SK-N-MC (cell line): ENCODE data around the gene ING5.

Experiments
- EZH2 ChIP-seq: fragments of 200-600 bp; sonication (generic); IDR thresholded peaks from one replicate; pipeline ENCODE4 v1.6.1; 2017; ENCODE audit warnings: antibody characterized with exemption
- FOXP2 ChIP-seq: optimal IDR thresholded peaks from 2 replicates; pipeline ENCODE3; 2011; ENCODE audit warnings: mild to moderate bottlenecking, moderate library complexity; ENCODE audit not compliant: insufficient read depth; ENCODE audit errors: extremely low read length, control extremely low read depth
- POLR2AphosphoS5 ChIP-seq: IDR thresholded peaks from 2 replicates; pipeline ENCODE4 v1.6.1; 2012; ENCODE audit warnings: mild to moderate bottlenecking, low read depth, low read length, borderline replicate concordance

DNA sequence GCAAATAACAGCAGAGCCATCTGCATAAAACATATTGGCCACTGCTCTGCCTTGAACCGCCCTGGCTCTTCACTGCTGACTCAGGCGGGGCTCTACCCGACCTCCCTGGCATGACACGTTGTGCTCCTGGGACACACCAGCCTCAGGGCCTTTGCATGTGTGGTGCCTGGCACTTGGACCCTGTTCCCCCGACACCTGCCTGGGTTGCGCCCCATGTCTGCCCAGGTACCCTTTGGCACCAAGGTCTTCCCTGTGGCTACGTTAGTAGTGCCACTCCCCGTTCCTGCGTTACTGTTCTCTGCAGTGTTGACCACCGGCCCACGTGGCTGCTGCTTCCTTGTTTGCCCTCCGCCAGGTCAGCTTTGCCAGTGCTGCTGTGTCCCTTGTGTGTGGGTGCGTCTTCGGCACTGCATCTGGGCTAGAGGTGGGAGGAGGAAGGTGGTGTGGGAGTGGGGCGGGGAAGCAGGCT, 44.0 kb upstream of the ING5 start:
- no peak for TF ChIP-seq POLR2AphosphoS5
- no peak for TF ChIP-seq EZH2
- TF ChIP-seq FOXP2 = no peak
